K562 (cell line): ENCODE measurements around the gene CEP250. TPM values are rescaled to one million over a fixed set of nuclear protein-coding genes. Genes with fewer than 3 reads are reported as not detected.

Experiments
- ATAC-seq: fragments of 200-7000 bp; cut with Tn5 transposase; 3 replicates; pipeline ENCODE4 v1.9.1; 2020; ENCODE audit warnings: moderate library complexity
- BruUV-seq: library from RNA; stranded (reverse); fragments of 400-500 nt; replicated peaks from 2 replicates; lab custom pipeline; 2021; lab: Mats Ljungman, UMichigan
- CTCF ChIA-PET: fragments of 300-600 bp; formaldehyde crosslinking; extraction: SDS; loops from one replicate; lab custom pipeline; 2021; ENCODE audit warnings: low intra/inter-chr PET ratio; lab: Yijun Ruan, JAX
- POLR2A ChIA-PET: fragments of 300-600, 350-650 bp; sonication (Branson Sonifier 250); formaldehyde crosslinking; extraction: SDS; loops from one replicate; lab custom pipeline; 2021; ENCODE audit warnings: antibody characterized with exemption, inconsistent platforms; lab: Yijun Ruan, JAX
- DNase-seq, 4 experiments: peaks; one replicate each; pipeline versions ENCODE4 v3.0.0 to v3.0.0-alpha.2; 2011 to 2018; ENCODE audit warnings: low spot score in 3 of 4, mixed read lengths in 3 of 4; ENCODE audit errors: extremely low read depth in 1 of 4
- FAIRE-seq: peaks from 2 replicates; lab custom pipeline; 2011; peaks lifted over from hg19 to GRCh38; lab: Jason Lieb, UNC
- H2AFZ ChIP-seq: 2 replicates; pipeline ENCODE4 v1.6.0; 2011; ENCODE audit warnings: low read depth, low read length, control low read depth, inconsistent platforms
- H3K27ac ChIP-seq: fragments of 200-600 bp; 3 replicates; pipeline ENCODE4 v1.8.0; 2011; ENCODE audit warnings: low read depth, mild to moderate bottlenecking, control low read depth, inconsistent platforms, low read length, moderate library complexity, mixed read lengths; ENCODE audit errors: extremely low read depth
- H3K27me3 ChIP-seq, 2 experiments: fragments of 300-600 bp in 1 of 2; 2 replicates in 1 of 2; 3 replicates in 1 of 2; pipeline versions ENCODE4 v1.6.0 to v1.8.0; 2011; ENCODE audit warnings: inconsistent platforms in 2 of 2, low read length in 2 of 2, mild to moderate bottlenecking in 1 of 2, mixed read lengths in 1 of 2, moderate library complexity in 1 of 2; ENCODE audit not compliant: control insufficient read depth in 2 of 2, insufficient read depth in 2 of 2
- H3K36me3 ChIP-seq: fragments of 300-600 bp; 3 replicates; pipeline ENCODE4 v1.8.0; 2011; ENCODE audit warnings: mild to moderate bottlenecking, low read length, inconsistent platforms; ENCODE audit not compliant: control insufficient read depth, insufficient read depth
- H3K4me1 ChIP-seq, 2 experiments: fragments of 200-600 bp in 1 of 2; replicated peaks in 1 of 2; 2 replicates in 1 of 2; 3 replicates in 1 of 2; pipeline versions ENCODE4 v1.5.1 to v1.8.0; 2011; ENCODE audit warnings: inconsistent platforms in 2 of 2, low read length in 2 of 2, mild to moderate bottlenecking in 1 of 2, mixed read lengths in 1 of 2, moderate library complexity in 1 of 2; ENCODE audit not compliant: control insufficient read depth in 2 of 2, insufficient read depth in 2 of 2
- H3K4me2 ChIP-seq: 2 replicates; pipeline ENCODE4 v1.6.1; 2011; ENCODE audit warnings: low read length, control low read depth, inconsistent platforms, mixed read lengths; ENCODE audit not compliant: insufficient read depth
- H3K4me3 ChIP-seq: fragments of 200-600 bp; sonication (generic), shearing (Covaris generic); 2 replicates; pipeline ENCODE4 v1.5.1; 2016; ENCODE audit warnings: control low read depth, inconsistent platforms
- H3K79me2 ChIP-seq: fragments of 200-600 bp; 3 replicates; pipeline ENCODE4 v1.8.0; 2011; ENCODE audit warnings: low read length, inconsistent platforms; ENCODE audit not compliant: control insufficient read depth, insufficient read depth
- H3K9ac ChIP-seq, 2 experiments: 2 replicates each; pipeline versions ENCODE4 v1.6.0 to v1.6.1; 2011; ENCODE audit warnings: low read depth in 2 of 2, low read length in 2 of 2, control low read depth in 1 of 2, inconsistent platforms in 1 of 2, mild to moderate bottlenecking in 1 of 2, mixed read lengths in 1 of 2; ENCODE audit not compliant: insufficient read depth in 1 of 2
- H3K9me1 ChIP-seq: one replicate; pipeline ENCODE4 v1.6.0; 2011; ENCODE audit warnings: inconsistent platforms, mild to moderate bottlenecking, low read length, moderate library complexity; ENCODE audit not compliant: control insufficient read depth, insufficient read depth
- H3K9me3 ChIP-seq: replicated peaks from 2 replicates; pipeline ENCODE4 v1.5.1; 2011; ENCODE audit warnings: low read depth, low read length, inconsistent platforms; ENCODE audit not compliant: control insufficient read depth, insufficient read depth
- H4K20me1 ChIP-seq: replicated peaks from 2 replicates; pipeline ENCODE4 v1.6.1; 2011; ENCODE audit warnings: low read length, inconsistent platforms, mixed read lengths; ENCODE audit not compliant: control insufficient read depth, insufficient read depth
- ARID1B ChIP-seq: fragments of 450-650 bp; IDR thresholded peaks from 2 replicates; pipeline ENCODE4 v1.6.1; 2016; ENCODE audit warnings: antibody characterized with exemption, mild to moderate bottlenecking, inconsistent platforms
- KDM5B ChIP-seq: fragments of 200-600 bp; sonication (generic); IDR thresholded peaks from 2 replicates; pipeline ENCODE4 v1.6.1; 2012; ENCODE audit warnings: low read depth, mild to moderate bottlenecking, moderate library complexity, low read length, control low read depth, inconsistent platforms; ENCODE audit not compliant: insufficient replicate concordance
- KLF16 ChIP-seq: IDR thresholded peaks from 2 replicates; pipeline ENCODE4 v1.6.1; 2016; ENCODE audit warnings: antibody characterized with exemption
- NBN ChIP-seq: fragments of 450-650 bp; IDR thresholded peaks from 2 replicates; pipeline ENCODE4 v1.6.1; 2016; ENCODE audit warnings: low read depth, mild to moderate bottlenecking
- POLR2G ChIP-seq: fragments of 200-400 bp; formaldehyde crosslinking; IDR thresholded peaks from 2 replicates; pipeline ENCODE4 v1.6.1; 2017; ENCODE audit warnings: low read depth, mild to moderate bottlenecking, antibody characterized with exemption, low read length, moderate library complexity
- ZEB2 ChIP-seq: fragments of 450-650 bp; IDR thresholded peaks from 2 replicates; pipeline ENCODE4 v1.6.1; 2016
- ZNF124 ChIP-seq: sonication (generic); formaldehyde crosslinking; IDR thresholded peaks from 2 replicates; pipeline ENCODE4 v1.8.1; 2022; ENCODE audit warnings: missing genetic modification reagents
- ZNF354B ChIP-seq: fragments of 250-450 bp; sonication (Bioruptor Pico); IDR thresholded peaks from 2 replicates; pipeline ENCODE4 v1.4.0; 2020
- WGBS: fragments of 100-300 bp; shearing (Covaris generic); methylation state at CpG from one replicate; pipeline ENCODE4 v1.1.6; 2016; ENCODE audit warnings: low coverage, mixed read lengths; ENCODE audit not compliant: insufficient coverage; ENCODE audit errors: missing lambda C conversion rate; 5-methylcytosine and 5-hydroxymethylcytosine counted together
- in situ Hi-C: fragments of 300-500 bp; cut with MboI; formaldehyde crosslinking; loops from 4 replicates; pipeline ENCODE4 v1.15.0; 2018; ENCODE audit warnings: inconsistent platforms, mixed read lengths
- intact Hi-C: fragments of 100-400 bp; cut with micrococcal nuclease; formaldehyde crosslinking; loops from 2 replicates; pipeline ENCODE4 v1.14.2; 2022
- polyA plus RNA-seq, 8 experiments: library from polyadenylated mRNA; depleted of rRNA in 4 of 8; stranded (reverse) in 5 of 8; unstranded in 3 of 8; fragments of >200 nt; fragmentation: Nextera tagmentation in 2 of 8; fragmentation: Illumina TruSeq in 1 of 8; extraction: Ambion mirVana in 2 of 8; extraction: Trizol in 1 of 8; gene quantifications; 2 replicates each; pipeline versions ENCODE4 v1.2.1 to v1.2.3, GENCODE V29; 2011 to 2014; ENCODE audit warnings: inconsistent platforms in 1 of 8, missing spikeins in 1 of 8
- total RNA-seq, 7 experiments: library from RNA; depleted of rRNA in 6 of 7; stranded (reverse); fragments of >200 nt in 6 of 7; fragmentation: Illumina TruSeq in 2 of 7; extraction: Trizol in 2 of 7; gene quantifications; 2 replicates each; pipeline versions ENCODE4 v1.2.1 to v1.2.3, GENCODE V29; 2011 to 2021; ENCODE audit warnings: low replicate concordance in 1 of 7
- TF ChIP-seq, protein P1 (sequence below), 3 experiments: fragments of 200-800 bp in 1 of 3; fragments of 250-450 bp in 1 of 3; fragments of 450-650 bp in 1 of 3; sonication (Bioruptor Pico) in 1 of 3; sonication (Bioruptor generic) in 1 of 3; formaldehyde crosslinking in 1 of 3; IDR thresholded peaks; 2 replicates each; pipeline versions ENCODE4 v1.6.1 to v1.8.0; 2016 to 2022; ENCODE audit warnings: mild to moderate bottlenecking in 2 of 3, missing genetic modification characterization in 2 of 3, missing compliant biosample characterization in 1 of 3, moderate library complexity in 1 of 3
- TF ChIP-seq, protein P2 (sequence below): fragments of 200-800 bp; sonication (Bioruptor generic); IDR thresholded peaks from 2 replicates; pipeline ENCODE4 v1.6.1; 2017; ENCODE audit warnings: missing genetic modification characterization, missing compliant biosample characterization
- TF ChIP-seq, protein P3 (sequence below): fragments of 250-450 bp; sonication (Bioruptor Pico); IDR thresholded peaks from 2 replicates; pipeline ENCODE4 v1.9.0; 2021; ENCODE audit warnings: mild to moderate bottlenecking, inconsistent platforms

CEP250 gene
- total and polyA plus RNA-seq, 9 of the 15 experiments (the other 6 are each of a cell fraction or from before 2014, with no cell fraction given), result 2.5 to 41.9 (median 20.5) TPM

DNA sequence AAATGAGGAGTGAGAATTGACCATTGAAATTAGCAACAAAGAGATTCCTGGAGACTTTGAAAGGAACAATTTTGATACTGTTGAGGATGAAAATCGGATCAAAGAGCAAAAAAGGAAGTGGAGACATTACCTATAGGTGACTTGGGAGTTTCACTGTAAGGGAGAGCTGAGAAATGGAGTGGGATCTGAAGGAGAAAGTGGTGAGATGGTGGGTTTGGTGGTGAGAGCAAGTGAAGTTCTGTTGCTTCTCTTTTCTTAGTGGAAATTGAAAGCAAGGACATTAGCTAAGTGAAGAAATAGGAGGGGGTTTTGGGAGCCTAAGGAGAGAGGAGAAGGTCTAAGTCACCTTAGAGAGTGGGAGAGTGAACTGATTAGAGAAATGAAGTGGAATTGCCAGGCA lies 90.7 kb downstream of the CEP250 start:
- H3K9ac ChIP-seq, result no peak overlapping the region
- peaks cover 12 to 13% of the 10 kb centered on the region in 2 experiments; a peak in 3 of 5 replicates for H3K4me1 ChIP-seq
- POLR2A ChIA-PET, result interaction anchor here (0.6 to 1.0 kb wide), 4 partner anchors 10 to 92 kb away, joined by 3 to 4 read pairs (median 4); no protein-coding TSS in a partner anchor
- TF ChIP-seq, protein P1, sequence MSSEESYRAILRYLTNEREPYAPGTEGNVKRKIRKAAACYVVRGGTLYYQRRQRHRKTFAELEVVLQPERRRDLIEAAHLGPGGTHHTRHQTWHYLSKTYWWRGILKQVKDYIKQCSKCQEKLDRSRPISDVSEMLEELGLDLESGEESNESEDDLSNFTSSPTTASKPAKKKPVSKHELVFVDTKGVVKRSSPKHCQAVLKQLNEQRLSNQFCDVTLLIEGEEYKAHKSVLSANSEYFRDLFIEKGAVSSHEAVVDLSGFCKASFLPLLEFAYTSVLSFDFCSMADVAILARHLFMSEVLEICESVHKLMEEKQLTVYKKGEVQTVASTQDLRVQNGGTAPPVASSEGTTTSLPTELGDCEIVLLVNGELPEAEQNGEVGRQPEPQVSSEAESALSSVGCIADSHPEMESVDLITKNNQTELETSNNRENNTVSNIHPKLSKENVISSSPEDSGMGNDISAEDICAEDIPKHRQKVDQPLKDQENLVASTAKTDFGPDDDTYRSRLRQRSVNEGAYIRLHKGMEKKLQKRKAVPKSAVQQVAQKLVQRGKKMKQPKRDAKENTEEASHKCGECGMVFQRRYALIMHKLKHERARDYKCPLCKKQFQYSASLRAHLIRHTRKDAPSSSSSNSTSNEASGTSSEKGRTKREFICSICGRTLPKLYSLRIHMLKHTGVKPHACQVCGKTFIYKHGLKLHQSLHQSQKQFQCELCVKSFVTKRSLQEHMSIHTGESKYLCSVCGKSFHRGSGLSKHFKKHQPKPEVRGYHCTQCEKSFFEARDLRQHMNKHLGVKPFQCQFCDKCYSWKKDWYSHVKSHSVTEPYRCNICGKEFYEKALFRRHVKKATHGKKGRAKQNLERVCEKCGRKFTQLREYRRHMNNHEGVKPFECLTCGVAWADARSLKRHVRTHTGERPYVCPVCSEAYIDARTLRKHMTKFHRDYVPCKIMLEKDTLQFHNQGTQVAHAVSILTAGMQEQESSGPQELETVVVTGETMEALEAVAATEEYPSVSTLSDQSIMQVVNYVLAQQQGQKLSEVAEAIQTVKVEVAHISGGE (CRISPR knock-in tag; IDR thresholded peaks at IDR 0.05), result no peak
- TF ChIP-seq ARID1B (no peak), POLR2G (no peak), NBN (no peak), ZEB2 (no peak), ZNF124 (no peak), ZNF354B (CRISPR knock-in tag) (no peak), KDM5B (no peak), KLF16 (no peak)
- TF ChIP-seq, protein P2, sequence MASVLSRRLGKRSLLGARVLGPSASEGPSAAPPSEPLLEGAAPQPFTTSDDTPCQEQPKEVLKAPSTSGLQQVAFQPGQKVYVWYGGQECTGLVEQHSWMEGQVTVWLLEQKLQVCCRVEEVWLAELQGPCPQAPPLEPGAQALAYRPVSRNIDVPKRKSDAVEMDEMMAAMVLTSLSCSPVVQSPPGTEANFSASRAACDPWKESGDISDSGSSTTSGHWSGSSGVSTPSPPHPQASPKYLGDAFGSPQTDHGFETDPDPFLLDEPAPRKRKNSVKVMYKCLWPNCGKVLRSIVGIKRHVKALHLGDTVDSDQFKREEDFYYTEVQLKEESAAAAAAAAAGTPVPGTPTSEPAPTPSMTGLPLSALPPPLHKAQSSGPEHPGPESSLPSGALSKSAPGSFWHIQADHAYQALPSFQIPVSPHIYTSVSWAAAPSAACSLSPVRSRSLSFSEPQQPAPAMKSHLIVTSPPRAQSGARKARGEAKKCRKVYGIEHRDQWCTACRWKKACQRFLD, result no peak
- TF ChIP-seq, protein P3, sequence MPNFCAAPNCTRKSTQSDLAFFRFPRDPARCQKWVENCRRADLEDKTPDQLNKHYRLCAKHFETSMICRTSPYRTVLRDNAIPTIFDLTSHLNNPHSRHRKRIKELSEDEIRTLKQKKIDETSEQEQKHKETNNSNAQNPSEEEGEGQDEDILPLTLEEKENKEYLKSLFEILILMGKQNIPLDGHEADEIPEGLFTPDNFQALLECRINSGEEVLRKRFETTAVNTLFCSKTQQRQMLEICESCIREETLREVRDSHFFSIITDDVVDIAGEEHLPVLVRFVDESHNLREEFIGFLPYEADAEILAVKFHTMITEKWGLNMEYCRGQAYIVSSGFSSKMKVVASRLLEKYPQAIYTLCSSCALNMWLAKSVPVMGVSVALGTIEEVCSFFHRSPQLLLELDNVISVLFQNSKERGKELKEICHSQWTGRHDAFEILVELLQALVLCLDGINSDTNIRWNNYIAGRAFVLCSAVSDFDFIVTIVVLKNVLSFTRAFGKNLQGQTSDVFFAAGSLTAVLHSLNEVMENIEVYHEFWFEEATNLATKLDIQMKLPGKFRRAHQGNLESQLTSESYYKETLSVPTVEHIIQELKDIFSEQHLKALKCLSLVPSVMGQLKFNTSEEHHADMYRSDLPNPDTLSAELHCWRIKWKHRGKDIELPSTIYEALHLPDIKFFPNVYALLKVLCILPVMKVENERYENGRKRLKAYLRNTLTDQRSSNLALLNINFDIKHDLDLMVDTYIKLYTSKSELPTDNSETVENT (CRISPR knock-in tag), result no peak
- no peak overlapping the region for H3K4me2 ChIP-seq
- no peaks in the 10 kb centered on the region for H3K27me3 ChIP-seq
- FAIRE-seq (no peak), DNase-seq (no peak), ATAC-seq (no peak)
- no peak overlapping the region for H2AFZ ChIP-seq
- no peak overlapping the region for H3K4me3 ChIP-seq
- CTCF ChIA-PET, result no interaction called here
- 43% methylated on average over 1 of the region's 1 CpG for WGBS
- H3K9me1 ChIP-seq, result no peaks in the 10 kb centered on the region
- no peak overlapping the region for H3K27ac ChIP-seq
- in situ Hi-C loops, result no loop called here
- intact Hi-C loops, result no loop called here
- no TSS peak for BruUV-seq
- peaks cover 12% of the 10 kb centered on the region for H3K79me2 ChIP-seq
- H3K36me3 ChIP-seq, result peaks cover 64% of the 10 kb centered on the region
- H3K9me3 ChIP-seq, result no peaks in the 10 kb centered on the region
- no peaks in the 10 kb centered on the region; the same call in 1 of the 2 replicates for H4K20me1 ChIP-seq
